GM12873 (cell line): ENCODE data around the gene CARD8.

ENCODE experiments used
- CTCF ChIP-seq: IDR thresholded peaks from 2 replicates; pipeline ENCODE4 v1.5.1; 2012; ENCODE audit warnings: low read depth, mild to moderate bottlenecking, moderate library complexity, low read length, control low read depth; ENCODE audit not compliant: insufficient read depth; ENCODE audit errors: missing control alignments

Gene CARD8

GRCh38 chr19:48216933-48217332 is 38.8 kb downstream of the CARD8 start:
- TF ChIP-seq CTCF = no peak

- TF ChIP-seq CTCF = no peak
Measured at GRCh38 chr19:48213959-48214358, 41.8 kb downstream of the CARD8 start.

- TF ChIP-seq CTCF = no peak
Measured at GRCh38 chr19:48210005-48210404, 45.7 kb downstream of the CARD8 start.

- TF ChIP-seq CTCF = no peak
Measured at GRCh38 chr19:48206397-48207093, 49.2 kb downstream of the CARD8 start.

- TF ChIP-seq CTCF = no peak
Measured at GRCh38 chr19:48203794-48204628, 51.7 kb downstream of the CARD8 start.

- no peak for TF ChIP-seq CTCF
Measured at GRCh38 chr19:48203222-48203793, 52.4 kb downstream of the CARD8 start.
